Peyer's patch (tissue), 4 donors: Measurements from ENCODE around the gene MAD1L1.

Experiments used
- CTCF ChIP-seq, 6 experiments: fragments of 450-650 bp in 4 of 6; fragments of 200-600 bp in 2 of 6; sonication (generic) in 1 of 6; IDR thresholded peaks; one replicate each; pipeline ENCODE4 v1.5.1; 2017 to 2019; ENCODE audit warnings: antibody characterized with exemption in 6 of 6, mild to moderate bottlenecking in 3 of 6, moderate library complexity in 1 of 6
- POLR2A ChIP-seq, 2 donors: fragments of 450-650 bp; IDR thresholded peaks; one replicate each; pipeline ENCODE4 v1.5.1; 2017; ENCODE audit warnings: antibody characterized with exemption in 2 of 2, mild to moderate bottlenecking in 2 of 2, moderate library complexity in 2 of 2

GRCh38 chr7:1865571-1866255, 367.0 kb downstream of the MAD1L1 start:
- no peak for TF ChIP-seq CTCF (IDR thresholded peaks at IDR 0.05)
- TF ChIP-seq POLR2A (IDR thresholded peaks at IDR 0.05): no peak
